ENCODE measurements around the gene UNC119B. TPM values are rescaled to one million over a fixed set of nuclear protein-coding genes. Genes with fewer than 3 reads are reported as not detected.

UNC119B gene
- total and polyA plus RNA-seq, 2 of the 4 experiments (the other 2 are of a cell fraction), result 8.4 to 21.6 TPM

DNA sequence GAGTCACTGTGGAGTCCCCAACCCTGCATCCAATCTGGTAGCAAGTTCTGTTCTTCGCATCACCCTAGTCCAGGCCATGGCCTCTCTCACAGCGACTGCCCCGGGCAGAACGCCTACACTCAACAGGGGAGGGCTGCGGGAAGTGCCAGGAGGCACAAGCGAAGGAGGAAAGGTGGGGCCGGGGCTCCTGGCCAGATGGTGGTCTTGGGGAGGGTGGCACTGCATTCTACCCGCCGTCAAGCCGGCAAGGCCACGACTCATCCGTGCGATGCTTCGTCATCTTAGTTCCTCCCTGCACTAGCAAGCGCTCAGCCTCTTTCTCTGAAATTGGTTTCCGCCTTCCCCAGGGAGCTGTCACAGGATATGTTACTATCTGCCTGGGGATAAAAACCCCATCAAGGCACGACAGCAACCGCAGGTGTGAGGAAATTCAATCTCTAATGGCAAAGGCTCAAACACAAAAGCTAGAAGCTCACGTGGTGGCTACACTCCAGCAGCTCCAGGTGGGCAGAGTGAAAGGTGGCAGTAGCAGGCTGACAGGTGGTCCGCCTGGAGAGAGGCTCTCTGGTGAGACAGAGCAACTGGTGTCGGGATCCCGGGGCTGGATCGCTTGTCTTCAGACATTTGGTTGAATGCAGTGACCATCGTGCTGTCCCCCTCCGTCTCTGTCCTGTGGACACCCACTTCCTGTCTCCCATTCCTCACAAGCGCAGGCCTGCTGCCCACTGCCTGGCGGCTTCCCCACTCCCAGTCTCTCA lies 49.5 kb downstream of the UNC119B start:
- H3K9ac ChIP-seq (ENCODE audit: low read depth, low read length), result no peak overlapping the region
- 100% methylated on average over 2 of the region's 27 CpGs; no CpG with 5 or more reads in 1 of the 2 experiments for WGBS, 2 experiments (ENCODE audit: extremely low coverage in 2 of 2, insufficient read length in 1 of 2)
- H2BK15ac ChIP-seq (ENCODE audit: low read depth, low read length), result no peak overlapping the region
- no peaks in the 10 kb centered on the region; the same call in 1 of the 2 replicates for H3K9me1 ChIP-seq (ENCODE audit: insufficient read depth, low read length)
- no peak overlapping the region for H3K18ac ChIP-seq (ENCODE audit: low read depth, low read length)
- ATAC-seq (ENCODE audit: low read depth) (no peak), DNase-seq (no peak)
- H3K79me1 ChIP-seq (ENCODE audit: low read depth in 1 of 2, low read length in 2 of 2), result no peaks in the 10 kb centered on the region
- no peaks in the 10 kb centered on the region for H3K9me3 ChIP-seq (ENCODE audit: control insufficient read depth, insufficient read depth, low read length)
- H2AK5ac ChIP-seq (ENCODE audit: low read depth, low read length), result no peak overlapping the region
- H2BK5ac ChIP-seq (ENCODE audit: low read depth, low read length, poor library complexity, severe bottlenecking), result no peak overlapping the region
- H2BK20ac ChIP-seq (ENCODE audit: low read depth, low read length), result no peak overlapping the region
- BruUV-seq (replicated peaks), result no TSS peak
- intact Hi-C loops (cut with micrococcal nuclease) (loop anchor here (5.0 kb wide), 1 partner anchor 432 kb away; the partner anchor contains the start of gene PLA2G1B), dilution Hi-C loops (cut with HindIII; ENCODE audit: low sequenced_read_pairs, unreplicated experiment) (no loop called here), in situ Hi-C loops (cut with MboI; ENCODE audit: low sequenced_read_pairs) (no loop called here)
- H3K4ac ChIP-seq (ENCODE audit: low read depth, low read length), result no peak overlapping the region
- POLR2A ChIA-PET (ENCODE audit: unreplicated experiment), result no interaction called here
- H2AK9ac ChIP-seq (replicated peaks; ENCODE audit: low read depth, low read length, poor library complexity), result no peak overlapping the region
- no peak overlapping the region for H3K4me3 ChIP-seq (ENCODE audit: insufficient read depth, low read depth, low read length)
- H3K14ac ChIP-seq (replicated peaks; ENCODE audit: low read depth, low read length), result no peak overlapping the region
- H3K27me3 ChIP-seq (ENCODE audit: control insufficient read depth, insufficient read depth, low read length), result no peaks in the 10 kb centered on the region
- no peaks in the 10 kb centered on the region for H4K20me1 ChIP-seq (ENCODE audit: insufficient read depth, low read length)
- H3K27ac ChIP-seq (ENCODE audit: insufficient read depth, low read length), result no peak overlapping the region
- no peaks in the 10 kb centered on the region for H3K4me1 ChIP-seq (ENCODE audit: control insufficient read depth, insufficient read depth, low read length)
- H4K5ac ChIP-seq (ENCODE audit: low read depth, low read length), result no peak overlapping the region
- no peak overlapping the region for H3K23ac ChIP-seq (ENCODE audit: low read depth, low read length)
- H2BK120ac ChIP-seq (ENCODE audit: low read depth, low read length), result no peak overlapping the region
- H4K91ac ChIP-seq (ENCODE audit: insufficient read depth, low read depth, low read length), result no peak overlapping the region
- CTCF ChIA-PET, result no interaction called here
- no peak overlapping the region for H2AFZ ChIP-seq (replicated peaks; ENCODE audit: low read length, poor library complexity)
- peaks cover 25% of the 10 kb centered on the region for H3K36me3 ChIP-seq (ENCODE audit: control insufficient read depth, insufficient read depth, low read length)
- TF ChIP-seq RFX5 (IDR thresholded peaks at IDR 0.05; ENCODE audit: low read depth, low read length) (no peak), NFE2L2 (IDR thresholded peaks at IDR 0.05; ENCODE audit: low read depth, low read length) (no peak), MAZ (IDR thresholded peaks at IDR 0.05; ENCODE audit: borderline replicate concordance, low read depth, low read length) (no peak), POLR2A (IDR thresholded peaks at IDR 0.05; ENCODE audit: low read depth, low read length) (no peak), CEBPB (IDR thresholded peaks at IDR 0.05; ENCODE audit: low read depth, low read length) (no peak), RCOR1 (IDR thresholded peaks at IDR 0.05; ENCODE audit: insufficient replicate concordance, low read length) (no peak), MXI1 (IDR thresholded peaks at IDR 0.05; ENCODE audit: borderline replicate concordance, low read depth, low read length) (no peak), CHD1 (IDR thresholded peaks at IDR 0.05; ENCODE audit: low read depth, low read length) (no peak), MAFK (IDR thresholded peaks at IDR 0.05; ENCODE audit: low read depth, low read length) (no peak), SMC3 (IDR thresholded peaks at IDR 0.05; ENCODE audit: low read depth, low read length) (no peak)
- TF ChIP-seq, protein P1, sequence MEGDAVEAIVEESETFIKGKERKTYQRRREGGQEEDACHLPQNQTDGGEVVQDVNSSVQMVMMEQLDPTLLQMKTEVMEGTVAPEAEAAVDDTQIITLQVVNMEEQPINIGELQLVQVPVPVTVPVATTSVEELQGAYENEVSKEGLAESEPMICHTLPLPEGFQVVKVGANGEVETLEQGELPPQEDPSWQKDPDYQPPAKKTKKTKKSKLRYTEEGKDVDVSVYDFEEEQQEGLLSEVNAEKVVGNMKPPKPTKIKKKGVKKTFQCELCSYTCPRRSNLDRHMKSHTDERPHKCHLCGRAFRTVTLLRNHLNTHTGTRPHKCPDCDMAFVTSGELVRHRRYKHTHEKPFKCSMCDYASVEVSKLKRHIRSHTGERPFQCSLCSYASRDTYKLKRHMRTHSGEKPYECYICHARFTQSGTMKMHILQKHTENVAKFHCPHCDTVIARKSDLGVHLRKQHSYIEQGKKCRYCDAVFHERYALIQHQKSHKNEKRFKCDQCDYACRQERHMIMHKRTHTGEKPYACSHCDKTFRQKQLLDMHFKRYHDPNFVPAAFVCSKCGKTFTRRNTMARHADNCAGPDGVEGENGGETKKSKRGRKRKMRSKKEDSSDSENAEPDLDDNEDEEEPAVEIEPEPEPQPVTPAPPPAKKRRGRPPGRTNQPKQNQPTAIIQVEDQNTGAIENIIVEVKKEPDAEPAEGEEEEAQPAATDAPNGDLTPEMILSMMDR (conservative IDR thresholded peaks at IDR 0.05; ENCODE audit: low read depth, low read length), result no peak
- TF ChIP-seq, protein P2, sequence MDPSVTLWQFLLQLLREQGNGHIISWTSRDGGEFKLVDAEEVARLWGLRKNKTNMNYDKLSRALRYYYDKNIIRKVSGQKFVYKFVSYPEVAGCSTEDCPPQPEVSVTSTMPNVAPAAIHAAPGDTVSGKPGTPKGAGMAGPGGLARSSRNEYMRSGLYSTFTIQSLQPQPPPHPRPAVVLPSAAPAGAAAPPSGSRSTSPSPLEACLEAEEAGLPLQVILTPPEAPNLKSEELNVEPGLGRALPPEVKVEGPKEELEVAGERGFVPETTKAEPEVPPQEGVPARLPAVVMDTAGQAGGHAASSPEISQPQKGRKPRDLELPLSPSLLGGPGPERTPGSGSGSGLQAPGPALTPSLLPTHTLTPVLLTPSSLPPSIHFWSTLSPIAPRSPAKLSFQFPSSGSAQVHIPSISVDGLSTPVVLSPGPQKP (IDR thresholded peaks at IDR 0.05; ENCODE audit: borderline replicate concordance, low read depth, low read length), result no peak
- TF ChIP-seq, protein P3, sequence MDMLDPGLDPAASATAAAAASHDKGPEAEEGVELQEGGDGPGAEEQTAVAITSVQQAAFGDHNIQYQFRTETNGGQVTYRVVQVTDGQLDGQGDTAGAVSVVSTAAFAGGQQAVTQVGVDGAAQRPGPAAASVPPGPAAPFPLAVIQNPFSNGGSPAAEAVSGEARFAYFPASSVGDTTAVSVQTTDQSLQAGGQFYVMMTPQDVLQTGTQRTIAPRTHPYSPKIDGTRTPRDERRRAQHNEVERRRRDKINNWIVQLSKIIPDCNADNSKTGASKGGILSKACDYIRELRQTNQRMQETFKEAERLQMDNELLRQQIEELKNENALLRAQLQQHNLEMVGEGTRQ (IDR thresholded peaks at IDR 0.05; ENCODE audit: low read depth, low read length), result no peak
- H4K8ac ChIP-seq (ENCODE audit: low read depth in 2 of 2, low read length in 2 of 2), result no peak overlapping the region
- no peak overlapping the region for H3K4me2 ChIP-seq (ENCODE audit: low read depth, low read length)
- no peak overlapping the region for H3K56ac ChIP-seq (ENCODE audit: extremely low read depth, insufficient read depth, low read length)

Measured in IMR-90 (cell line).